Effector memory CD8-positive, alpha-beta T cell (primary cell): ENCODE data around the gene OSBPL5.
"Not testable (repeated sequence)": the region's sequence is repeated elsewhere in the genome, so short reads cannot be mapped to it uniquely, and the experiment has no call there.

Source experiments
- ATAC-seq: fragments of 150-1000 bp; cut with Tn5 transposase; replicated peaks from 2 replicates; pipeline ENCODE4 v1.10.0; 2021; ENCODE audit warnings: mild to moderate bottlenecking, moderate library complexity
- DNase-seq, 3 experiments: peaks; one replicate each; pipeline ENCODE4 v3.0.0; 2021
- H3K27ac Mint-ChIP-seq, 2 donors: one replicate each; pipeline ENCODE4 v1.8.0; 2022; ENCODE audit warnings: mild to moderate bottlenecking in 2 of 2, mixed read lengths in 2 of 2, moderate library complexity in 2 of 2
- H3K27me3 Mint-ChIP-seq, 2 donors: one replicate each; pipeline ENCODE4 v1.8.0; 2022; ENCODE audit warnings: mixed read lengths in 2 of 2
- H3K36me3 Mint-ChIP-seq: one replicate; pipeline ENCODE4 v1.8.0; 2022; ENCODE audit warnings: mild to moderate bottlenecking, moderate library complexity, mixed read lengths; ENCODE audit not compliant: insufficient read depth
- H3K4me1 Mint-ChIP-seq, 2 donors: one replicate each; pipeline ENCODE4 v1.8.0; 2022; ENCODE audit warnings: low read depth in 2 of 2, mixed read lengths in 2 of 2
- H3K4me3 Mint-ChIP-seq, 2 donors: one replicate each; pipeline ENCODE4 v1.8.0; 2022; ENCODE audit warnings: mild to moderate bottlenecking in 2 of 2, mixed read lengths in 2 of 2, moderate library complexity in 2 of 2
- H3K9me3 Mint-ChIP-seq, 2 donors: one replicate each; pipeline ENCODE4 v1.8.0; 2022; ENCODE audit warnings: mixed read lengths in 2 of 2

OSBPL5 gene

DNA sequence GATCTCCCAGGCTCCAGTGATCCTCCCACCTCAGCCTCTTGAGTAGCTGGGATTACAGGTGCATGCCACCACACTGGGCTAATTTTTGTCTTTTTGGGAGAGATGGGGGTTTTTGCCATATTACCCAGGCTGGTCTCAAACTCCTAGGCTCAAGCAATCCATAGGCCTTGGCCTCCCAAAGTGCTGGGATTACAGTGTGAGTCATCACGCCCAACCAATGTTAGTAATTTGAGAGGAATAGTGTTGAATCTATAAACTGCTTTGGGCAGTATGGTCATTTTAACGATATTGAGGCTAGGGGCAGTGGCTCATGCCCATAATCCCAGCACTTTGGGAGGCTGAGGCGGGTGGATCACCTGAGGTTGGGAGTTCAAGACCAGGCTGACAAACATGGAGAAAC is 98.8 kb downstream of the OSBPL5 start:
- DNase-seq, H3K4me3 Mint-ChIP-seq, H3K9me3 Mint-ChIP-seq, H3K36me3 Mint-ChIP-seq, ATAC-seq, H3K27ac Mint-ChIP-seq, H3K4me1 Mint-ChIP-seq: not testable (repeated sequence)
- peaks cover 33 to 73% of the 10 kb centered on the region in 2 donors for H3K27me3 Mint-ChIP-seq

GRCh38 chr11:3064709-3065108 is 100.4 kb downstream of the OSBPL5 start:
- H3K36me3 Mint-ChIP-seq, H3K4me1 Mint-ChIP-seq, H3K27ac Mint-ChIP-seq, DNase-seq, ATAC-seq, H3K9me3 Mint-ChIP-seq, H3K4me3 Mint-ChIP-seq: not testable (repeated sequence)
- H3K27me3 Mint-ChIP-seq: peaks cover 33 to 78% of the 10 kb centered on the region in 2 donors

- ATAC-seq, DNase-seq, H3K36me3 Mint-ChIP-seq, H3K27ac Mint-ChIP-seq, H3K4me3 Mint-ChIP-seq, H3K9me3 Mint-ChIP-seq, H3K4me1 Mint-ChIP-seq: not testable (repeated sequence)
- H3K27me3 Mint-ChIP-seq: peaks cover 33 to 70% of the 10 kb centered on the region in 2 donors
Observed at GRCh38 chr11:3063876-3064275, 101.2 kb downstream of the OSBPL5 start.

GRCh38 chr11:3063432-3063831 is 101.7 kb downstream of the OSBPL5 start:
- not testable (repeated sequence) for DNase-seq, H3K9me3 Mint-ChIP-seq, H3K36me3 Mint-ChIP-seq, ATAC-seq, H3K27ac Mint-ChIP-seq, H3K4me3 Mint-ChIP-seq, H3K4me1 Mint-ChIP-seq
- H3K27me3 Mint-ChIP-seq: peaks cover 32 to 66% of the 10 kb centered on the region in 2 donors

DNA sequence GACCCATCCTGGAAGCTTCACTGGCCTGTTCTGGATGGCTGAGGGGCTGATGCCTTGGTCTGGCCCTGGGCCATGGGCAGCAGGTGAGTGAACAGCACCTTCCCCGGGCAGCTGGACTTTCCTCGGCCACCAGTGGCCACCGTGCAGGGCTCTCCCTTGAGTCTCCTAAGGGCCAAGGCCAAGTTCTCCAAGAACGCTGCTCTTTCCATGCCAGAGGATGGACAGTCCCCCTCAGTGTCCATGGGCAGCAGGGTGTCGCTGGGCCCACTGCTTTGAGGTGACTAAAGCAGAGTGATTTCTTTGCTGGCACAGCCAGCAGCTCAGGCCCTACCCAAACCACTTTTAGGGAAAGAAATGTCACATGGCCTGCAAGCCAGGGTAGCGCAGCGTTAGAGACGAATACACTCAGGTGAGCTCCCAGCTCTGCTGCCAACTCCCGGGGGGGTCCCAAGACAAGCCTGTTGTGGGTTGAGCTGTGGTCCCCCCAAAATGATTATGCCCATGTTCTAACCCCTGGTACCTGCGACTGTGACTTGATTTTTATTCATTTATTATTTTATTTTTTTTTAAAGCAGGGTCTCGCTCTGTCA is 104.6 kb downstream of the OSBPL5 start:
- peaks cover 7% of the 10 kb centered on the region for H3K36me3 Mint-ChIP-seq
- DNase-seq: no peak
- H3K27ac Mint-ChIP-seq: no peak overlapping the region
- ATAC-seq: no peak
- H3K4me3 Mint-ChIP-seq: no peak overlapping the region
- no peaks in the 10 kb centered on the region for H3K9me3 Mint-ChIP-seq
- peaks cover 24 to 46% of the 10 kb centered on the region in 2 donors for H3K27me3 Mint-ChIP-seq
- peaks cover 12 to 14% of the 10 kb centered on the region in 2 donors for H3K4me1 Mint-ChIP-seq

DNA sequence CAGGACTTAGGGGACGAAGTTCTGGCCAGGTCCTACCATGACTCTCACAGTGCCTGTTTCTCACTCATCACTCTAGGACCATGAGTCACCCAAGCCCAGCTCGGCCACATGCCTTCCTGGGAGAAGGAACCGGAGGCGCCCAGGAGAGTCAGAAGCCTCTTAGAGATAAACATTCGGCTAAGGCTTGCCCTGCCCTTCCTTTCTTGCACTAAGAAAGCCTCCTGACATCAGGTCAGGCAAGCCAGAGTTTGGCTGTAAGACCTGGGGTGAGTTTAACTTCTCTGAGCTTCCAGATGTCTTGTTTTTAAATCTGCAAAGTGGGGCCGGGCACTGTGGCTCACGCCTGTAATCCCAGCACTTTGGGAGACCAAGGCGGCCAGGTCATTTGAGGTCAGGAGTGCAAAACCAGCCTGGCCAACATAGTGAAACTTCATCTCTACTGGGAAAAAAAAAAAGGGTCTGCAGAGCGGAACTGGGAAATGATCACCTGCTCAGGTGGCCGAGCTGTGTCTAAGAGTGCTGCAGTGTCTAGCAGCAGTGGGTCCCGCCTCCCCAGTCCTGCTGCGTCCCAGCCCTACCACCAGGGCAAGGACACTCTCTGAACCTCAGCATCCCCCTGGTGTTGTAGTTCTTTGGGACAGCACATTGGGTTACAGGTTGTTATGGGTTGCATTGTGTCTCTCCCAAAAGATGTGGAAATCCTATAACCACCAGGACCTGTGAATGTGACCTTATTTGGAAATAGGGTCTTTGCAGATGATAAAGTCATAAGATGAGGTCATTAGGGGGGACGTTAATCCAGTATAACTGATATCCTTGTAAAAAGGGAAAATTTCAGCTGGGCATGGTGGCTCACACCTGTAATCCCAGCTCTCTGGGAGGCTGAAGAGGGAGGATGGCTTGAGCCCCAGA is 106.1 kb downstream of the OSBPL5 start:
- Mint-ChIP-seq H3K27me3 (peaks cover 13 to 33% of the 10 kb centered on the region in 2 donors), H3K4me3 (peak overlapping the region in 1 of 2 donors; percentile 10), H3K36me3 (peaks cover 8% of the 10 kb centered on the region), H3K4me1 (peaks cover 21 to 22% of the 10 kb centered on the region in 2 donors), H3K9me3 (no peaks in the 10 kb centered on the region), H3K27ac (no peak overlapping the region)
- ATAC-seq (no peak), DNase-seq (no peak)

DNA sequence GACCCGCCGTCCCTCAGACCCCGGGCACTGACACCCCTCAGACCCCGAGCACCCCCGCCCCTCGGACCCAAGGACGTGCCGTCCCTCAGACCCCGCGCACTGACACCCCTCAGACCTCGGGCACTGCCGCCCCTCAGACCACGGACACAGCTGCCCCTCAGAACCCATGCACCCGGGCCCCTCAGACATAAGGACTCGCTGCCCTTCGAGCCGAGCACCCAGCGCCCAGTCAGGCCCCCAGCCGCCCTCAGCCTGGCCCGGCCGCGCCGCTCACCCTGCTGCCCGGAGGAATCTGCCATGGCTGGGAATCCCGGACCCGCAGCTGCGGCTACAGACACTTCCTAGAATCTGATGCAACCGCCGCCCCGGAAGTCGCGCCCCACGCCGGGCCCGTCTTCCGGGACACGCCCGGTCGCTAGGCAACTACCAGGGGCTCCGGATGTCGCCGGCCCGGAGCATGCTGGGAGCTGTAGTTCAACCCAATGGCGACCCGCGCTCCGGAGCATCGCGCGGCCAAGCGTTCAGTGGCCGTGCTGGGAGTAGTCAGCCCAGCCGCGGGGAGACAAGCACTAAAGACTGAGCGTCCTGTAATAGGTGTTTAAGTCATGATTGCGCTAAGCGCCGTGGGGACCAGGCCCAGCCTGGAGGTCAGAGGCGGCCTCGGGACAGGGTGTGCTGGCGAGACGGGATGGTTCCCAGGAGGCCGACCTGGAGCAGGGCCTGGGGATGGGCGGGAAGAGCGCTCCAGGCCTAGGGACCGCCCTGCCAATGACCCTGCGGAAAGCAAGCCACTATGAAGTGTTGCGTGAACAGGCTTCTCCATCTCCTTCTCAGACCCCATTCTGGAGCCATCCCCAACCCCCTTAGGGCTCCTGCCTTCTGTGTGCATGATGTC is 107.8 kb downstream of the OSBPL5 start, which contains the start of gene CARS1:
Gene CARS1, minus strand, starts transcription at position 355 of the 895 bp plus-strand sequence. Its CDS starts 56 bp downstream, at position 299.
- peaks cover 14% of the 10 kb centered on the region for H3K36me3 Mint-ChIP-seq
- peak within 1 kb of the TSS; percentile 86 to 88 for H3K4me3 Mint-ChIP-seq
- DNase-seq (peak; percentile 85 to 91 (median 89)), ATAC-seq (peak; percentile 99)
- H3K27ac Mint-ChIP-seq: peak within 1 kb of the TSS; percentile 91 to 92
- H3K27me3 Mint-ChIP-seq: peaks cover 0 to 16% of the 10 kb centered on the region in 2 donors
- peaks cover 25 to 26% of the 10 kb centered on the region in 2 donors for H3K4me1 Mint-ChIP-seq
- H3K9me3 Mint-ChIP-seq: no peaks in the 10 kb centered on the region

- Mint-ChIP-seq H3K4me3 (peak overlapping the region; percentile 86 to 88), H3K27me3 (peaks cover 0 to 8% of the 10 kb centered on the region in 2 donors), H3K36me3 (peaks cover 14% of the 10 kb centered on the region), H3K4me1 (peaks cover 27 to 31% of the 10 kb centered on the region in 2 donors), H3K27ac (peak overlapping the region; percentile 91 to 92), H3K9me3 (no peaks in the 10 kb centered on the region)
- DNase-seq (peak in 1 of 3 experiments; percentile 7), ATAC-seq (peak; percentile 4)
Observed at GRCh38 chr11:3056296-3057068, 108.6 kb downstream of the OSBPL5 start.

DNA sequence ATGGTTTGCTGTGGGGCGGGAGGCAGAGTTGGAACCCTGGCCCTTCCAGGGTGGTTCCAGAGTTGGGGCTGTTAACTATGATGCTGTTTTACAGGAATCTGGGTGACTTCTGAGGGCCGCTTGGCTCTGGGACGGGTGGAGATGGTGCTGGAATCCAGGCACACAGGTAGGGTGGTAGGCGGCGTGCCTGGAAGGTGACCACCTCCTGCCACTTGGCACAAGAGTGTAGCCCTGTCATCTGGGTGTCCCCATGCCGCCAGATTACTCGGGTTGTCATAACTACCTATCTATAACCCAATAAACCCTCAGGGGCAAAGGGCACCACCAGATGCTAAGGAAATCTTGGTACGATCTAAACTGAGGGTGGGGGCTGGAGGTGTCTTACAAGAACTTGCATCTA is 109.2 kb downstream of the OSBPL5 start:
- Mint-ChIP-seq H3K36me3 (peaks cover 14% of the 10 kb centered on the region), H3K4me3 (peak overlapping the region; percentile 86 to 88), H3K27me3 (peaks cover 0 to 2% of the 10 kb centered on the region in 2 donors), H3K9me3 (no peaks in the 10 kb centered on the region), H3K4me1 (peaks cover 33 to 34% of the 10 kb centered on the region in 2 donors), H3K27ac (peak overlapping the region; percentile 91 to 92)
- ATAC-seq (no peak), DNase-seq (no peak)

GRCh38 chr11:3052567-3052966 is 112.5 kb downstream of the OSBPL5 start:
- DNase-seq: no peak
- Mint-ChIP-seq H3K4me1 (peaks cover 47 to 54% of the 10 kb centered on the region in 2 donors), H3K27me3 (no peaks in the 10 kb centered on the region), H3K27ac (no peak overlapping the region), H3K36me3 (peaks cover 17% of the 10 kb centered on the region), H3K4me3 (no peak overlapping the region), H3K9me3 (no peaks in the 10 kb centered on the region)
- ATAC-seq: no peak

- ATAC-seq (no peak), DNase-seq (no peak)
- Mint-ChIP-seq H3K4me3 (no peak overlapping the region), H3K36me3 (peaks cover 14% of the 10 kb centered on the region), H3K27me3 (no peaks in the 10 kb centered on the region), H3K27ac (peak overlapping the region in 1 of 2 donors; percentile 93), H3K4me1 (peaks cover 43 to 52% of the 10 kb centered on the region in 2 donors), H3K9me3 (no peaks in the 10 kb centered on the region)
Observed at GRCh38 chr11:3052109-3052479, 113.0 kb downstream of the OSBPL5 start.
